Panc1 (cell line): ENCODE data around the gene RPH3AL.

Source experiments
- SIN3A ChIP-seq: IDR thresholded peaks from 2 replicates; pipeline ENCODE4 v1.6.1; 2012; ENCODE audit warnings: low read depth, mild to moderate bottlenecking, low read length, moderate library complexity, borderline replicate concordance; ENCODE audit not compliant: insufficient read depth
- TF ChIP-seq, protein P1 (sequence below): fragments of 450-650 bp; IDR thresholded peaks from 2 replicates; pipeline ENCODE4 v1.5.1; 2017; ENCODE audit warnings: mild to moderate bottlenecking

DNA sequence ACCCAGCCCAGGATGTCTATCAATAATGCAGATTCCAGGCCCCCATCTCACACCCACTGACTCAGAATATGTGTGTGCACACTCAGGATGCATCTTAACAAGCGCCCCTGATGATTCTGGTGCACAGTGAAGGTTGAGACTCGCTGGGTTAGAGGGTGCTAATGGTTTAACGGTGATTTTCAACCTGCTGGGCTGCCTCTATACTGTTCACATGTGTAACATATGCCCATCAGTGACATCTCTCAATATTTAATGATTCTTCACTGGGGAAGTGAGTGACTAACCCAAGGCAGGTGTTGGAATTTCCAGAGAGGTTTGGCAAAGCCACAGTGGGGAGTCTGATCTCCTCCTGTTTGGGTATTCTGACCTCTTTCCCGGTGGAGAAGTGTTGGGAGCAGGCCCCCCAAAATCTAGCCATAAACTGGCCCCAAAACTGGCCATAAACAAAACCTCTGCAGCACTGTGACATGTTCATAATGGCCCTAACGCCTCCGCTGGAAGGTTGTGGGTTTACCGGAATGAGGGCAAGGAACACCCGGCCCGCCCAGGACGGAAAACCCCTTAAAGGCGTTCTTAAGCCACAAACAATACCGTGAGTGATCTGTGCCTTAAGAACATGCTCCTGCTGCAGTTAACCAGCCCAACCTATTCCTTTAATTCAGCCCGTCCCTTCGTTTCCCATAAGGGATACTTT, 167.0 kb downstream of the RPH3AL start:
- TF ChIP-seq, protein P1, sequence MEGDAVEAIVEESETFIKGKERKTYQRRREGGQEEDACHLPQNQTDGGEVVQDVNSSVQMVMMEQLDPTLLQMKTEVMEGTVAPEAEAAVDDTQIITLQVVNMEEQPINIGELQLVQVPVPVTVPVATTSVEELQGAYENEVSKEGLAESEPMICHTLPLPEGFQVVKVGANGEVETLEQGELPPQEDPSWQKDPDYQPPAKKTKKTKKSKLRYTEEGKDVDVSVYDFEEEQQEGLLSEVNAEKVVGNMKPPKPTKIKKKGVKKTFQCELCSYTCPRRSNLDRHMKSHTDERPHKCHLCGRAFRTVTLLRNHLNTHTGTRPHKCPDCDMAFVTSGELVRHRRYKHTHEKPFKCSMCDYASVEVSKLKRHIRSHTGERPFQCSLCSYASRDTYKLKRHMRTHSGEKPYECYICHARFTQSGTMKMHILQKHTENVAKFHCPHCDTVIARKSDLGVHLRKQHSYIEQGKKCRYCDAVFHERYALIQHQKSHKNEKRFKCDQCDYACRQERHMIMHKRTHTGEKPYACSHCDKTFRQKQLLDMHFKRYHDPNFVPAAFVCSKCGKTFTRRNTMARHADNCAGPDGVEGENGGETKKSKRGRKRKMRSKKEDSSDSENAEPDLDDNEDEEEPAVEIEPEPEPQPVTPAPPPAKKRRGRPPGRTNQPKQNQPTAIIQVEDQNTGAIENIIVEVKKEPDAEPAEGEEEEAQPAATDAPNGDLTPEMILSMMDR = no peak
- TF ChIP-seq SIN3A = no peak
